ENCODE measurements around the gene CKMT1B.
"Not testable (repeated sequence)": the region's sequence is repeated elsewhere in the genome, so short reads cannot be mapped to it uniquely, and the experiment has no call there.

GRCh38 chr15:43599131-43599530 lies 5.3 kb downstream of the CKMT1B start:
- not testable (repeated sequence) for TF ChIP-seq CTCF (IDR thresholded peaks at IDR 0.05; ENCODE audit: insufficient read depth, low read depth, low read length); EZH2 (IDR thresholded peaks at IDR 0.05; ENCODE audit: insufficient read depth, low read length)

Measured in astrocyte (in vitro differentiated cells and primary cell).